DOHH2 (cell line): ENCODE measurements around the gene MCF2L.

Experiments
- CTCF ChIP-seq: fragments of 200-600 bp; sonication (generic); IDR thresholded peaks from one replicate; pipeline ENCODE4 v1.5.1; 2014; ENCODE audit warnings: antibody characterized with exemption, mild to moderate bottlenecking, low read depth, low read length; ENCODE audit not compliant: poor library complexity, severe bottlenecking
- EZH2phosphoT487 ChIP-seq: fragments of 200-600 bp; sonication (generic); IDR thresholded peaks from 2 replicates; pipeline ENCODE4 v1.6.1; 2017; ENCODE audit warnings: borderline replicate concordance, mild to moderate bottlenecking, antibody characterized with exemption, low read length, moderate library complexity, mixed read lengths

GRCh38 chr13:113083402-113084061, 114.5 kb downstream of the MCF2L start:
- TF ChIP-seq CTCF (no peak), EZH2phosphoT487 (no peak)
